HFFc6 (cell line): ENCODE results near the gene UBA1. TPM values are rescaled to one million over a fixed set of nuclear protein-coding genes. Genes with fewer than 3 reads are reported as not detected.

Experiments used
- DNase-seq: peaks from one replicate; pipeline ENCODE4 v3.0.0-alpha.2; 2018
- H3K27ac Mint-ChIP-seq: 2 replicates; pipeline ENCODE4 v1.8.0; 2020; ENCODE audit warnings: mild to moderate bottlenecking, mixed read lengths
- H3K27me3 Mint-ChIP-seq: 2 replicates; pipeline ENCODE4 v1.8.0; 2021; ENCODE audit warnings: mild to moderate bottlenecking, moderate library complexity, mixed read lengths; ENCODE audit not compliant: insufficient read depth
- H3K36me3 Mint-ChIP-seq: 2 replicates; pipeline ENCODE4 v1.8.0; 2021; ENCODE audit warnings: low read depth, mixed read lengths
- H3K4me1 Mint-ChIP-seq: 2 replicates; pipeline ENCODE4 v1.8.0; 2020; ENCODE audit warnings: low read depth, mixed read lengths
- H3K4me3 Mint-ChIP-seq: 2 replicates; pipeline ENCODE4 v1.8.0; 2020; ENCODE audit warnings: mild to moderate bottlenecking, moderate library complexity, mixed read lengths
- H3K9me3 Mint-ChIP-seq: 2 replicates; pipeline ENCODE4 v1.8.0; 2020; ENCODE audit warnings: mild to moderate bottlenecking, mixed read lengths
- total RNA-seq, 6 experiments: library from RNA; stranded (reverse); fragmentation: NEBNext Ultra II Directional; extraction: Animal tissue kit (Norgen Biotek cat#: 25700); gene quantifications; 2 replicates in 1 of 6; 3 replicates in 5 of 6; pipeline ENCODE4 v1.2.3, GENCODE V29; 2021
- TF ChIP-seq, protein P1 (sequence below): fragments of 200-600 bp; sonication (generic); IDR thresholded peaks from 2 replicates; pipeline ENCODE4 v1.5.0; 2021; ENCODE audit warnings: antibody characterized with exemption, mild to moderate bottlenecking

The UBA1 gene
- total RNA-seq, 6 experiments from 2014 or later, result 268 to 291 (median 282) TPM

DNA sequence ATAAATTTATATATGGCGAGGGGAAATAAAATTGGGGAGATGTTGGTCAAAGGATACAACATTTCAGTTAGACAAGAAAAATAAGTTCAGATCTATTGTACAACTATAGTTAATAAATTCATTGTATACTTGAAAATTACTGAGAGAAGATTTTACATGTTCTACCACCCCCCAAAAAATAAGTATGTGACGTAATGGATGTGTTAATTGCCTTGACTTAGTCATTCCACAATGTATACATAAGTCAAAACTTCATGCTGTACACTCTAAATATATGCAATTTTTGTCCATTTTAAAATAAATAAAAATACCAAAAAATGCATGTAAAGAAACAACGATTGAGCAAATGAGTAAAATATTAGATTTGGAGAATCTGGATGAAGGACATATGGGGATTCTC lies 41.0 kb downstream of the UBA1 start:
- no peak for DNase-seq

DNA sequence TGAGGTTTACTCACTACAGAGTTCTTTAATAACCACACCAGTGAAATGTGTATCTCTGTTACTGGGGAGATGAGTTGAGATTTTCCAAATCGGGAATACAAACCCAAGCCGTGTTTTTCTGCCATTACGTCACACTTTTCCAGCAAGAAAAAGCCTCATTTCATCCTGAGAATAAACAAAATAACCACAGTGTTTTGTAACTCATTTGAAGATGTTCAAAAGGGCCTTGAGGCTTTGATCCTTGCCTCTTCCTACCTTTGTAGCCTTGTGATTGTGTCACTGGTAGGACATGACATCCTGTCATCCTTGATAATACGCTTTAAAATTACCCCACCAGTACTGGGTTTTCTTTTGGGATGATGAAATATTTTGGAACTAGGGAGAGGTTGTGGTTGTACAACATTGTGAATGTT lies 42.1 kb downstream of the UBA1 start:
- H3K27me3 Mint-ChIP-seq, result peaks cover 3% of the 10 kb centered on the region; the same call in 1 of the 2 replicates
- TF ChIP-seq, protein P1, sequence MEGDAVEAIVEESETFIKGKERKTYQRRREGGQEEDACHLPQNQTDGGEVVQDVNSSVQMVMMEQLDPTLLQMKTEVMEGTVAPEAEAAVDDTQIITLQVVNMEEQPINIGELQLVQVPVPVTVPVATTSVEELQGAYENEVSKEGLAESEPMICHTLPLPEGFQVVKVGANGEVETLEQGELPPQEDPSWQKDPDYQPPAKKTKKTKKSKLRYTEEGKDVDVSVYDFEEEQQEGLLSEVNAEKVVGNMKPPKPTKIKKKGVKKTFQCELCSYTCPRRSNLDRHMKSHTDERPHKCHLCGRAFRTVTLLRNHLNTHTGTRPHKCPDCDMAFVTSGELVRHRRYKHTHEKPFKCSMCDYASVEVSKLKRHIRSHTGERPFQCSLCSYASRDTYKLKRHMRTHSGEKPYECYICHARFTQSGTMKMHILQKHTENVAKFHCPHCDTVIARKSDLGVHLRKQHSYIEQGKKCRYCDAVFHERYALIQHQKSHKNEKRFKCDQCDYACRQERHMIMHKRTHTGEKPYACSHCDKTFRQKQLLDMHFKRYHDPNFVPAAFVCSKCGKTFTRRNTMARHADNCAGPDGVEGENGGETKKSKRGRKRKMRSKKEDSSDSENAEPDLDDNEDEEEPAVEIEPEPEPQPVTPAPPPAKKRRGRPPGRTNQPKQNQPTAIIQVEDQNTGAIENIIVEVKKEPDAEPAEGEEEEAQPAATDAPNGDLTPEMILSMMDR, result no peak
- peak overlapping the region; percentile 72 for H3K27ac Mint-ChIP-seq
- H3K4me1 Mint-ChIP-seq, result peaks cover 12% of the 10 kb centered on the region
- H3K36me3 Mint-ChIP-seq, result peaks cover 16% of the 10 kb centered on the region
- H3K4me3 Mint-ChIP-seq, result peak overlapping the region; percentile 63
- H3K9me3 Mint-ChIP-seq, result no peaks in the 10 kb centered on the region; the same call in 1 of the 2 replicates
- no peak for DNase-seq

More for the DNA sequence above, 41.0 kb downstream of the UBA1 start:
- H3K4me1 Mint-ChIP-seq, result peaks cover 12% of the 10 kb centered on the region
- H3K27ac Mint-ChIP-seq, result peak overlapping the region; percentile 98
- peak overlapping the region; percentile 90 for H3K4me3 Mint-ChIP-seq
- TF ChIP-seq, protein P1, result no peak
- peaks cover 14% of the 10 kb centered on the region for H3K36me3 Mint-ChIP-seq
- peaks cover 6% of the 10 kb centered on the region; the same call in 1 of the 2 replicates for H3K27me3 Mint-ChIP-seq
- H3K9me3 Mint-ChIP-seq, result no peaks in the 10 kb centered on the region; the same call in 1 of the 2 replicates

DNA sequence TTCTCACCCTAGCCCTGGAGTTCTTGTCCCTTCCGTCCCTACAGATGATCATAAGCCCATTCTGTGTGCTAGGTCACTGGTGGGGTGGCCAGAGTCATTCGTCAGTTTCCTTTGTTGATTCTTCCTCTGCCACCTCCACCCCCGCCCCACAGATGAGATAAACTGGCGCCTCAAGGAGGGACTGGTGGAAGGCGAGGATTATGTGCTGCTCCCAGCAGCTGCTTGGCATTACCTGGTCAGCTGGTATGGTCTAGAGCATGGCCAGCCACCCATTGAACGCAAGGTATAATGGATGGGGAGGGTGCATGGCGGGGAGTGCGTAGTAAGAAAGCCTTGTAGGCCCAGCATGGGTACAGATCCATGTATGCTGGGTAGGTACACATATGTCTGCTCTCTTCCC lies 45.6 kb downstream of the UBA1 start:
- H3K27me3 Mint-ChIP-seq, result no peaks in the 10 kb centered on the region; the same call in 1 of the 2 replicates
- TF ChIP-seq, protein P1, result no peak
- no peak overlapping the region for H3K27ac Mint-ChIP-seq
- H3K36me3 Mint-ChIP-seq, result peaks cover 16% of the 10 kb centered on the region
- no peak for DNase-seq
- peaks cover 12% of the 10 kb centered on the region for H3K4me1 Mint-ChIP-seq
- H3K4me3 Mint-ChIP-seq, result no peak overlapping the region
- no peaks in the 10 kb centered on the region; the same call in 1 of the 2 replicates for H3K9me3 Mint-ChIP-seq

DNA sequence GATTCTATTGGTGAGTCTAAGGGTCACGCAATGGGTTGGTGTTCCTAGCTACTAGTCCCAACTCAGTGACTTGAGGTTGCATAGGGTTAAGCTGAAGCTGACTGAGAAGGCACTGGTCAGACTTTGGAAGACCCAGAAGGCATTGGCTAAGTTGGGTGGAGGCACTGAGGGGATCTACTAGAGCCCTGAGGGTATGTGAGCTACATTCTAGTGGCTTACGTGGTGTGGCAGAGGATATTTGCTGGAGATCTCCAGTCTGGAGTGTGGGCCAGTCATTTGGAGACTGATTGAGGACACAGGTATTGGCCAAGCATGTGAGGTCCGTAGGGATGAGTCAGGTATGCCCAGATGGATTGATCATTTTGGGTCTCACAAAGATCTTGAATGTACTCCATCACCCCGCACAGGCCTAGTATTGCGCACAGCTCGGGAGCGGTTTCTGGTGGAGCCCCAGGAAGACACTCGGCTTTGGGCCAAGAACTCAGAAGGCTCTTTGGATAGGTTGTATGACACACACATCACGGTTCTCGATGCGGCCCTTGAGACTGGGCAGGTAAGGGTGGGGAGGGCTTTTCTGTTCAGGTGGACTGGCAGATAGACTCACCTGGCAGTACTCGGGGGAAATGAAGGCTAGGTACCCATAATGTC lies 46.4 kb downstream of the UBA1 start:
- Mint-ChIP-seq H3K4me1 (peaks cover 12% of the 10 kb centered on the region), H3K27me3 (no peaks in the 10 kb centered on the region; the same call in 1 of the 2 replicates), H3K9me3 (no peaks in the 10 kb centered on the region; the same call in 1 of the 2 replicates), H3K4me3 (no peak overlapping the region), H3K36me3 (peaks cover 16% of the 10 kb centered on the region), H3K27ac (no peak overlapping the region)
- DNase-seq, result no peak
- TF ChIP-seq, protein P1, result no peak

DNA sequence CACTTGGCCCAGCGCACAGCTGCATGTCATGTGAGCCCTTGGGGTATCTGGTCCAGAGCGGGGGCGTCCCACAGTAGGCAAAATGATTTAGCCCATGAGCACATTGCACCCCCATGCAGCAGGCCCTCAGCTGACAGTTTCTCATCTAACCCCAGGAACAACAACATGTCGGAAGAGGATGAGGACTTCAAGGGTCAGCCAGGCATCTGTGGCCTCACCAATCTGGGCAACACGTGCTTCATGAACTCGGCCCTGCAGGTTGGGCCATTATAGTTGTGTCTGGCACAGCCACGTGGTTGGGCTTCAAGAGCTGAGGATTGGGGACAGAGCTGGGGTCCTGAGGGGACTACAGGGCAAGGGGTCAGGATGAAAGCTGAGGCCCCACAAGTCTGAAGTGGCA lies 47.0 kb downstream of the UBA1 start:
- H3K36me3 Mint-ChIP-seq, result peaks cover 11% of the 10 kb centered on the region

More for the DNA sequence above, 47.0 kb downstream of the UBA1 start:
- Mint-ChIP-seq H3K9me3 (no peaks in the 10 kb centered on the region; the same call in 1 of the 2 replicates), H3K27me3 (no peaks in the 10 kb centered on the region; the same call in 1 of the 2 replicates), H3K4me3 (no peak overlapping the region), H3K4me1 (peaks cover 6% of the 10 kb centered on the region), H3K27ac (no peak overlapping the region)
- TF ChIP-seq, protein P1, result no peak
- no peak for DNase-seq
